ENCODE measurements around the gene CSTA. TPM values are rescaled to one million over a fixed set of nuclear protein-coding genes. Genes with fewer than 3 reads are reported as not detected.
A peak's percentile ranks its signal among the peaks of the same experiment; 100 is the strongest.

The CSTA gene
- total and polyA plus RNA-seq, 7 experiments from 2014 or later = 0.30 to 44.4 (median 0.81) TPM; not detected in 2

GRCh38 chr3:122307094-122307687 lies 17.9 kb upstream of the CSTA start:
- H3K4me3 ChIP-seq (ENCODE audit: low read length) = no peak overlapping the region
- no peaks in the 10 kb centered on the region for H3K4me1 ChIP-seq (ENCODE audit: control insufficient read depth in 2 of 2, insufficient read depth in 2 of 2, low read length in 2 of 2)
- Mint-ChIP-seq H3K4me3 (no peak overlapping the region), H3K27ac (no peak overlapping the region), H3K36me3 (no peaks in the 10 kb centered on the region), H3K27me3 (peaks cover 0 to 12% (median 5%) of the 10 kb centered on the region in 5 donors), H3K9me3 (no peaks in the 10 kb centered on the region), H3K4me1 (no peaks in the 10 kb centered on the region)
- ATAC-seq (no peak), DNase-seq (no peak)
- intact Hi-C loops (cut with micrococcal nuclease) = loop anchor here (2.0 kb wide), 2 partner anchors 50 to 78 kb away; partner anchors contain the start of gene FAM162A (in 1 of the 2)
- ChIA-PET POLR2A (no interaction called here), CTCF (interaction anchor here (1.2 to 1.7 kb wide), 2 partner anchors 50 to 760 kb away, joined by 7 to 9 read pairs; no protein-coding TSS in a partner anchor)
- no peaks in the 10 kb centered on the region for H3K9me3 ChIP-seq (ENCODE audit: control insufficient read depth in 2 of 3, low read length in 3 of 3)
- H3K27ac ChIP-seq (ENCODE audit: low read depth, low read length) = no peak overlapping the region
- H3K36me3 ChIP-seq (ENCODE audit: control insufficient read depth in 2 of 3, insufficient read depth in 3 of 3, low read length in 3 of 3) = no peaks in the 10 kb centered on the region
- no peaks in the 10 kb centered on the region for H3K27me3 ChIP-seq (ENCODE audit: control insufficient read depth in 2 of 2, insufficient read depth in 2 of 2, low read length in 2 of 2)

- H3K27ac Mint-ChIP-seq = no peak overlapping the region
- Histone ChIP-seq H3K4me3 (ENCODE audit: low read length) (no peak overlapping the region), H3K27ac (ENCODE audit: low read depth, low read length) (no peak overlapping the region), H3K36me3 (ENCODE audit: control insufficient read depth in 2 of 3, insufficient read depth in 3 of 3, low read length in 3 of 3) (no peaks in the 10 kb centered on the region), H3K27me3 (ENCODE audit: control insufficient read depth in 2 of 2, insufficient read depth in 2 of 2, low read length in 2 of 2) (no peaks in the 10 kb centered on the region), H3K4me1 (ENCODE audit: control insufficient read depth in 2 of 2, insufficient read depth in 2 of 2, low read length in 2 of 2) (no peaks in the 10 kb centered on the region), H3K9me3 (ENCODE audit: control insufficient read depth in 2 of 3, low read length in 3 of 3) (no peaks in the 10 kb centered on the region)
- no peak for ATAC-seq
- POLR2A ChIA-PET = no interaction called here
- no peaks in the 10 kb centered on the region for H3K9me3 Mint-ChIP-seq
- peaks cover 0 to 12% (median 5%) of the 10 kb centered on the region in 5 donors for H3K27me3 Mint-ChIP-seq
- CTCF ChIA-PET = no interaction called here
- intact Hi-C loops (cut with micrococcal nuclease) = loop anchor here (2.0 kb wide), 2 partner anchors 49 to 77 kb away; partner anchors contain the start of gene FAM162A (in 1 of the 2)
- no peak overlapping the region for H3K4me3 Mint-ChIP-seq
- H3K36me3 Mint-ChIP-seq = no peaks in the 10 kb centered on the region
- no peak for DNase-seq
- H3K4me1 Mint-ChIP-seq = peaks cover 4 to 5% (median 5%) of the 10 kb centered on the region in 7 donors
Observed at GRCh38 chr3:122307976-122308375, 17.1 kb upstream of the CSTA start.

- no peaks in the 10 kb centered on the region for H3K9me3 ChIP-seq (ENCODE audit: control insufficient read depth in 2 of 3, low read length in 3 of 3)
- no peak for ATAC-seq
- H3K4me1 Mint-ChIP-seq = peaks cover 5 to 9% (median 8%) of the 10 kb centered on the region in 7 donors
- no peak overlapping the region for H3K27ac ChIP-seq (ENCODE audit: low read depth, low read length)
- POLR2A ChIA-PET = no interaction called here
- intact Hi-C loops (cut with micrococcal nuclease) = no loop called here
- CTCF ChIA-PET = no interaction called here
- H3K27me3 ChIP-seq (ENCODE audit: control insufficient read depth in 2 of 2, insufficient read depth in 2 of 2, low read length in 2 of 2) = no peaks in the 10 kb centered on the region
- no peak overlapping the region for H3K4me3 ChIP-seq (ENCODE audit: low read length)
- no peak for DNase-seq
- no peaks in the 10 kb centered on the region for H3K36me3 ChIP-seq (ENCODE audit: control insufficient read depth in 2 of 3, insufficient read depth in 3 of 3, low read length in 3 of 3)
- no peaks in the 10 kb centered on the region for H3K4me1 ChIP-seq (ENCODE audit: control insufficient read depth in 2 of 2, insufficient read depth in 2 of 2, low read length in 2 of 2)
- H3K9me3 Mint-ChIP-seq = no peaks in the 10 kb centered on the region
- H3K27ac Mint-ChIP-seq = no peak overlapping the region
- no peak overlapping the region for H3K4me3 Mint-ChIP-seq
- H3K36me3 Mint-ChIP-seq = no peaks in the 10 kb centered on the region
- peaks cover 0 to 10% (median 5%) of the 10 kb centered on the region in 5 donors for H3K27me3 Mint-ChIP-seq
Observed at GRCh38 chr3:122310361-122310760, 14.7 kb upstream of the CSTA start.

GRCh38 chr3:122312826-122313225 lies 12.2 kb upstream of the CSTA start:
- ATAC-seq = peak; percentile 38
- H3K36me3 ChIP-seq (ENCODE audit: control insufficient read depth in 2 of 3, insufficient read depth in 3 of 3, low read length in 3 of 3) = no peaks in the 10 kb centered on the region
- no peaks in the 10 kb centered on the region for H3K4me1 ChIP-seq (ENCODE audit: control insufficient read depth in 2 of 2, insufficient read depth in 2 of 2, low read length in 2 of 2)
- no peak overlapping the region for H3K4me3 ChIP-seq (ENCODE audit: low read length)
- Mint-ChIP-seq H3K4me3 (peak overlapping the region in 2 of 10 donors; percentile 0 to 31), H3K27me3 (peaks cover 0 to 17% (median 13%) of the 10 kb centered on the region in 5 donors), H3K9me3 (peaks cover 0 to 3% (median 0%) of the 10 kb centered on the region in 11 donors), H3K27ac (no peak overlapping the region), H3K36me3 (peaks cover 0 to 3% (median 0%) of the 10 kb centered on the region in 5 donors), H3K4me1 (peaks cover 5 to 9% (median 8%) of the 10 kb centered on the region in 7 donors)
- intact Hi-C loops (cut with micrococcal nuclease) = loop anchor here in 1 of 2 donors (1.0 kb wide), 1 partner anchor 9 kb away; no protein-coding TSS in a partner anchor
- ChIA-PET POLR2A (interaction anchor here (0.6 kb wide), 1 partner anchor 37 kb away, joined by 6 read pairs; no protein-coding TSS in a partner anchor), CTCF (interaction anchor here (1.1 kb wide), 1 partner anchor 208 kb away, joined by 3 read pairs; no protein-coding TSS in a partner anchor)
- H3K9me3 ChIP-seq (ENCODE audit: control insufficient read depth in 2 of 3, low read length in 3 of 3) = no peaks in the 10 kb centered on the region
- H3K27ac ChIP-seq (ENCODE audit: low read depth, low read length) = no peak overlapping the region
- no peak for DNase-seq
- H3K27me3 ChIP-seq (ENCODE audit: control insufficient read depth in 2 of 2, insufficient read depth in 2 of 2, low read length in 2 of 2) = no peaks in the 10 kb centered on the region

GRCh38 chr3:122313281-122313680 lies 11.8 kb upstream of the CSTA start:
- Histone ChIP-seq H3K4me3 (ENCODE audit: low read length) (no peak overlapping the region), H3K4me1 (ENCODE audit: control insufficient read depth in 2 of 2, insufficient read depth in 2 of 2, low read length in 2 of 2) (no peaks in the 10 kb centered on the region), H3K9me3 (ENCODE audit: control insufficient read depth in 2 of 3, low read length in 3 of 3) (no peaks in the 10 kb centered on the region), H3K36me3 (ENCODE audit: control insufficient read depth in 2 of 3, insufficient read depth in 3 of 3, low read length in 3 of 3) (no peaks in the 10 kb centered on the region), H3K27me3 (ENCODE audit: control insufficient read depth in 2 of 2, insufficient read depth in 2 of 2, low read length in 2 of 2) (no peaks in the 10 kb centered on the region), H3K27ac (ENCODE audit: low read depth, low read length) (no peak overlapping the region)
- CTCF ChIA-PET = interaction anchor here (1.1 kb wide), 1 partner anchor 209 kb away, joined by 3 read pairs; no protein-coding TSS in a partner anchor
- Mint-ChIP-seq H3K9me3 (peaks cover 0 to 8% (median 3%) of the 10 kb centered on the region in 11 donors), H3K27me3 (peaks cover 0 to 20% (median 13%) of the 10 kb centered on the region in 5 donors), H3K4me3 (peak overlapping the region in 1 of 10 donors; percentile 0), H3K4me1 (peaks cover 5 to 9% (median 8%) of the 10 kb centered on the region in 7 donors), H3K36me3 (peaks cover 0 to 7% (median 3%) of the 10 kb centered on the region in 5 donors), H3K27ac (no peak overlapping the region)
- DNase-seq (no peak), ATAC-seq (no peak)
- intact Hi-C loops (cut with micrococcal nuclease) = loop anchor here in 1 of 2 donors (1.0 kb wide), 1 partner anchor 9 kb away; no protein-coding TSS in a partner anchor
- POLR2A ChIA-PET = interaction anchor here (0.6 kb wide), 1 partner anchor 36 kb away, joined by 6 read pairs; no protein-coding TSS in a partner anchor

GRCh38 chr3:122314228-122314876 lies 10.7 kb upstream of the CSTA start:
- Histone ChIP-seq H3K9me3 (ENCODE audit: control insufficient read depth in 2 of 3, low read length in 3 of 3) (no peaks in the 10 kb centered on the region), H3K27ac (ENCODE audit: low read depth, low read length) (no peak overlapping the region), H3K27me3 (ENCODE audit: control insufficient read depth in 2 of 2, insufficient read depth in 2 of 2, low read length in 2 of 2) (no peaks in the 10 kb centered on the region), H3K36me3 (ENCODE audit: control insufficient read depth in 2 of 3, insufficient read depth in 3 of 3, low read length in 3 of 3) (no peaks in the 10 kb centered on the region), H3K4me1 (ENCODE audit: control insufficient read depth in 2 of 2, insufficient read depth in 2 of 2, low read length in 2 of 2) (no peaks in the 10 kb centered on the region), H3K4me3 (ENCODE audit: low read length) (no peak overlapping the region)
- peaks cover 5 to 12% (median 8%) of the 10 kb centered on the region in 7 donors for H3K4me1 Mint-ChIP-seq
- POLR2A ChIA-PET = no interaction called here
- no peak overlapping the region for H3K4me3 Mint-ChIP-seq
- DNase-seq (no peak), ATAC-seq (no peak)
- H3K36me3 Mint-ChIP-seq = peaks cover 3 to 8% (median 4%) of the 10 kb centered on the region in 5 donors
- CTCF ChIA-PET = no interaction called here
- peaks cover 0 to 18% (median 9%) of the 10 kb centered on the region in 5 donors for H3K27me3 Mint-ChIP-seq
- intact Hi-C loops (cut with micrococcal nuclease) = no loop called here
- H3K9me3 Mint-ChIP-seq = peaks cover 0 to 18% (median 6%) of the 10 kb centered on the region in 11 donors
- H3K27ac Mint-ChIP-seq = no peak overlapping the region
